SK-MEL-5 (cell line): ENCODE results near the gene UGT1A3. TPM values are rescaled to one million over a fixed set of nuclear protein-coding genes. Genes with fewer than 3 reads are reported as not detected.
"Not testable (repeated sequence)": the region's sequence is repeated elsewhere in the genome, so short reads cannot be mapped to it uniquely, and the experiment has no call there.

Experiments used
- DNase-seq: peaks from one replicate; pipeline ENCODE4 v3.0.0-alpha.2; 2016; ENCODE audit warnings: low read depth, low spot score
- in situ Hi-C: cut with HindIII; loops from 2 replicates; pipeline ENCODE4 v1.10.0; 2016; ENCODE audit warnings: low sequenced_read_pairs, high pct_unique_total_duplicates, low pct_unique_long_range_greater_than_20kb
- total RNA-seq: library from RNA; depleted of rRNA; stranded (reverse); fragments of >200 nt; shearing (Covaris generic); gene quantifications from 2 replicates; pipeline ENCODE4 v1.2.3, GENCODE V29; 2014

Gene UGT1A3
- total RNA-seq, 1 experiment from 2014 or later, result not detected

GRCh38 chr2:233746475-233747282 lies 17.8 kb downstream of the UGT1A3 start:
- no peak for DNase-seq
- in situ Hi-C loops, result no loop called here

GRCh38 chr2:233747283-233747544 lies 18.4 kb downstream of the UGT1A3 start:
- DNase-seq, result no peak
- in situ Hi-C loops, result no loop called here

GRCh38 chr2:233750689-233751088 lies 21.8 kb downstream of the UGT1A3 start:
- DNase-seq, in situ Hi-C loops: not testable (repeated sequence)

- in situ Hi-C loops, DNase-seq: not testable (repeated sequence)
Observed at GRCh38 chr2:233751212-233752009, 22.6 kb downstream of the UGT1A3 start.

GRCh38 chr2:233754872-233755611 lies 26.2 kb downstream of the UGT1A3 start:
- in situ Hi-C loops, result no loop called here
- DNase-seq, result no peak

GRCh38 chr2:233756429-233757081 lies 27.7 kb downstream of the UGT1A3 start:
- no peak for DNase-seq
- in situ Hi-C loops, result no loop called here

GRCh38 chr2:233758141-233758540 lies 29.3 kb downstream of the UGT1A3 start:
- DNase-seq, result no peak
- in situ Hi-C loops, result no loop called here

- no peak for DNase-seq
- in situ Hi-C loops, result no loop called here
Observed at GRCh38 chr2:233758849-233759248, 30.0 kb downstream of the UGT1A3 start.

GRCh38 chr2:233760043-233760442 lies 31.2 kb downstream of the UGT1A3 start, which contains the start of gene UGT1A1:
UGT1A1 (plus strand) TSS chr2:233760270; CDS start chr2:233760288, 18 bp downstream.
- no peak for DNase-seq
- in situ Hi-C loops, result no loop called here

GRCh38 chr2:233761040-233761769 lies 32.4 kb downstream of the UGT1A3 start:
- DNase-seq, result no peak
- in situ Hi-C loops, result no loop called here

- in situ Hi-C loops, result no loop called here
- DNase-seq, result no peak
Observed at GRCh38 chr2:233764264-233764663, 35.4 kb downstream of the UGT1A3 start.

GRCh38 chr2:233764761-233765160 lies 35.9 kb downstream of the UGT1A3 start:
- no peak for DNase-seq
- in situ Hi-C loops, result no loop called here

- no peak for DNase-seq
- in situ Hi-C loops, result no loop called here
Observed at GRCh38 chr2:233766416-233766815, 37.6 kb downstream of the UGT1A3 start.

- in situ Hi-C loops, result no loop called here
- DNase-seq, result no peak
Observed at GRCh38 chr2:233768076-233768475, 39.2 kb downstream of the UGT1A3 start.

- in situ Hi-C loops, result no loop called here
- DNase-seq, result no peak
Observed at GRCh38 chr2:233769260-233769659, 40.4 kb downstream of the UGT1A3 start.

GRCh38 chr2:233772153-233772552 lies 43.3 kb downstream of the UGT1A3 start:
- DNase-seq, result no peak
- in situ Hi-C loops, result no loop called here

GRCh38 chr2:233772583-233772982 lies 43.7 kb downstream of the UGT1A3 start:
- DNase-seq, result no peak
- in situ Hi-C loops, result no loop called here
